HepG2 (cell line): ENCODE results near the gene KIF1C. TPM values are rescaled to one million over a fixed set of nuclear protein-coding genes. Genes with fewer than 3 reads are reported as not detected.

ENCODE experiments used
- AHDC1 ChIP-seq: sonication (generic); formaldehyde crosslinking; IDR thresholded peaks from 2 replicates; pipeline ENCODE4 v1.5.1; 2020; ENCODE audit warnings: mild to moderate bottlenecking, missing genetic modification reagents, borderline replicate concordance
- ATAD3A ChIP-seq: sonication (generic); formaldehyde crosslinking; IDR thresholded peaks from 2 replicates; pipeline ENCODE4 v1.4.0; 2020; ENCODE audit warnings: missing genetic modification reagents
- FIP1L1 ChIP-seq: fragments of 200-400 bp; formaldehyde crosslinking; IDR thresholded peaks from 2 replicates; pipeline ENCODE4 v1.6.1; 2018; ENCODE audit warnings: low read depth, mild to moderate bottlenecking, low read length, moderate library complexity, borderline replicate concordance; ENCODE audit not compliant: insufficient read depth
- FOXP1 ChIP-seq, 2 experiments: fragments of 450-650 bp in 1 of 2; IDR thresholded peaks; 2 replicates each; pipeline ENCODE4 v1.6.1; 2017 to 2018; ENCODE audit warnings: antibody characterized with exemption in 1 of 2
- KAT7 ChIP-seq: IDR thresholded peaks from 2 replicates; pipeline ENCODE4 v1.6.1; 2018; ENCODE audit warnings: borderline replicate concordance, missing compliant biosample characterization
- KDM1A ChIP-seq: IDR thresholded peaks from 2 replicates; pipeline ENCODE4 v1.6.1; 2016; ENCODE audit warnings: missing compliant biosample characterization
- MED13 ChIP-seq: sonication (generic); formaldehyde crosslinking; IDR thresholded peaks from 2 replicates; pipeline ENCODE4 v1.5.0; 2020; ENCODE audit warnings: missing genetic modification reagents
- MZF1 ChIP-seq: sonication (generic); formaldehyde crosslinking; IDR thresholded peaks from 2 replicates; pipeline ENCODE4 v1.8.1; 2023; ENCODE audit warnings: mild to moderate bottlenecking, missing genetic modification reagents, borderline replicate concordance
- NFYC ChIP-seq: IDR thresholded peaks from 2 replicates; pipeline ENCODE4 v1.6.1; 2016; ENCODE audit warnings: missing genetic modification reagents, missing compliant biosample characterization
- SOX5 ChIP-seq: IDR thresholded peaks from 2 replicates; pipeline ENCODE4 v1.6.1; 2016; ENCODE audit warnings: borderline replicate concordance
- SRY ChIP-seq: sonication (generic); formaldehyde crosslinking; IDR thresholded peaks from 2 replicates; pipeline ENCODE4 v1.8.0; 2022; ENCODE audit warnings: mild to moderate bottlenecking, missing genetic modification reagents
- SSRP1 ChIP-seq: IDR thresholded peaks from 2 replicates; pipeline ENCODE4 v1.6.1; 2016; ENCODE audit warnings: control low read depth
- TGIF2 ChIP-seq: IDR thresholded peaks from 2 replicates; pipeline ENCODE4 v1.6.1; 2016; ENCODE audit warnings: control low read depth, missing compliant biosample characterization
- TSC22D2 ChIP-seq: sonication (generic); formaldehyde crosslinking; IDR thresholded peaks from 2 replicates; pipeline ENCODE4 v1.5.1; 2020; ENCODE audit warnings: missing genetic modification reagents, mild to moderate bottlenecking, borderline replicate concordance
- ZFP1 ChIP-seq: IDR thresholded peaks from 2 replicates; pipeline ENCODE4 v1.6.1; 2016
- ZNF12 ChIP-seq: sonication (generic); formaldehyde crosslinking; IDR thresholded peaks from 2 replicates; pipeline ENCODE4 v1.5.0; 2020; ENCODE audit warnings: missing genetic modification reagents
- ZNF296 ChIP-seq: sonication (generic); formaldehyde crosslinking; conservative IDR thresholded peaks from 2 replicates; pipeline ENCODE4 v1.5.0; 2020; ENCODE audit warnings: mild to moderate bottlenecking, missing genetic modification reagents
- ZNF350 ChIP-seq: sonication (generic); formaldehyde crosslinking; IDR thresholded peaks from 2 replicates; pipeline ENCODE4 v1.4.0; 2020; ENCODE audit warnings: mild to moderate bottlenecking, low read depth, missing genetic modification reagents, borderline replicate concordance
- ZNF556 ChIP-seq: sonication (generic); formaldehyde crosslinking; IDR thresholded peaks from 2 replicates; pipeline ENCODE4 v1.4.0; 2020; ENCODE audit warnings: mild to moderate bottlenecking, missing genetic modification reagents, borderline replicate concordance
- ZNF558 ChIP-seq: sonication (generic); formaldehyde crosslinking; IDR thresholded peaks from 2 replicates; pipeline ENCODE4 v1.9.0; 2022; ENCODE audit warnings: mild to moderate bottlenecking, missing genetic modification reagents, borderline replicate concordance
- ZNF562 ChIP-seq: sonication (generic); formaldehyde crosslinking; IDR thresholded peaks from 2 replicates; pipeline ENCODE4 v1.8.0; 2022; ENCODE audit warnings: missing genetic modification reagents, borderline replicate concordance
- ZNF713 ChIP-seq: sonication (generic); formaldehyde crosslinking; IDR thresholded peaks from 2 replicates; pipeline ENCODE4 v1.4.0; 2020; ENCODE audit warnings: mild to moderate bottlenecking, missing genetic modification reagents
- ZNF720 ChIP-seq: sonication (generic); formaldehyde crosslinking; IDR thresholded peaks from 2 replicates; pipeline ENCODE4 v1.4.0; 2020; ENCODE audit warnings: missing genetic modification reagents
- polyA plus RNA-seq, 8 experiments: library from polyadenylated mRNA; depleted of rRNA in 3 of 8; stranded (reverse) in 7 of 8; unstranded in 1 of 8; fragments of >200 nt; fragmentation: Illumina TruSeq in 4 of 8; extraction: Trizol in 4 of 8; gene quantifications; 2 replicates each; pipeline versions ENCODE4 v1.2.1 to v1.2.3, GENCODE V29; 2011 to 2016; ENCODE audit warnings: low read depth in 4 of 8, missing spikeins in 1 of 8, mixed read lengths in 1 of 8; ENCODE audit not compliant: insufficient read depth in 1 of 8
- total RNA-seq, 5 experiments: library from RNA; depleted of rRNA; stranded (reverse); fragments of >200 nt; fragmentation: Illumina TruSeq; extraction: Trizol; gene quantifications; 2 replicates each; pipeline ENCODE4 v1.2.3, GENCODE V29; 2016; ENCODE audit warnings: low read depth in 1 of 5
- TF ChIP-seq, protein P1 (sequence below), 2 experiments: sonication (generic) in 1 of 2; formaldehyde crosslinking in 1 of 2; IDR thresholded peaks; 2 replicates each; pipeline versions ENCODE4 v1.4.0 to v1.6.1; 2018 to 2020; ENCODE audit warnings: missing genetic modification reagents in 2 of 2, borderline replicate concordance in 1 of 2, low read depth in 1 of 2, mild to moderate bottlenecking in 1 of 2, missing biosample characterization in 1 of 2

Gene KIF1C
- total and polyA plus RNA-seq, 2 of the 13 experiments (the other 11 are each of a cell fraction or from before 2014, with no cell fraction given) = 70.0 to 104 TPM

- TF ChIP-seq ZNF720 = no peak
- peak; percentile 81; the same call in 1 of the 2 replicates for TF ChIP-seq KAT7 (CRISPR knock-in tag)
- TF ChIP-seq SRY (CRISPR knock-in tag) = no peak
- TF ChIP-seq ZFP1 (CRISPR knock-in tag) = 0 out of 2 replicates have a peak, but pooled peaks have one; percentile 21
- TF ChIP-seq ZNF713 (CRISPR knock-in tag) = no peak
- TF ChIP-seq TGIF2 (CRISPR knock-in tag) = 0 out of 2 replicates have a peak, but pooled peaks have one; percentile 57
- TF ChIP-seq ZNF350 (CRISPR knock-in tag) = no peak
- no peak for TF ChIP-seq SOX5 (CRISPR knock-in tag)
- no peak; the same call in 1 of the 2 replicates for TF ChIP-seq TSC22D2
- TF ChIP-seq, protein P1, sequence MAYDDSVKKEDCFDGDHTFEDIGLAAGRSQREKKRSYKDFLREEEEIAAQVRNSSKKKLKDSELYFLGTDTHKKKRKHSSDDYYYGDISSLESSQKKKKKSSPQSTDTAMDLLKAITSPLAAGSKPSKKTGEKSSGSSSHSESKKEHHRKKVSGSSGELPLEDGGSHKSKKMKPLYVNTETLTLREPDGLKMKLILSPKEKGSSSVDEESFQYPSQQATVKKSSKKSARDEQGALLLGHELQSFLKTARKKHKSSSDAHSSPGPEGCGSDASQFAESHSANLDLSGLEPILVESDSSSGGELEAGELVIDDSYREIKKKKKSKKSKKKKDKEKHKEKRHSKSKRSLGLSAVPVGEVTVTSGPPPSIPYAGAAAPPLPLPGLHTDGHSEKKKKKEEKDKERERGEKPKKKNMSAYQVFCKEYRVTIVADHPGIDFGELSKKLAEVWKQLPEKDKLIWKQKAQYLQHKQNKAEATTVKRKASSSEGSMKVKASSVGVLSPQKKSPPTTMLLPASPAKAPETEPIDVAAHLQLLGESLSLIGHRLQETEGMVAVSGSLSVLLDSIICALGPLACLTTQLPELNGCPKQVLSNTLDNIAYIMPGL (CRISPR knock-in tag; IDR thresholded peaks at IDR 0.05; ENCODE audit: borderline replicate concordance in 1 of 2, low read depth in 1 of 2) = peak; percentile 99
- peak; percentile 62; the same call in 1 of the 2 replicates for TF ChIP-seq KDM1A (CRISPR knock-in tag)
- TF ChIP-seq ATAD3A (CRISPR knock-in tag) = no peak
- no peak for TF ChIP-seq ZNF12 (CRISPR knock-in tag)
- no peak for TF ChIP-seq FOXP1 (IDR thresholded peaks at IDR 0.05)
- TF ChIP-seq FOXP1 (CRISPR knock-in tag; IDR thresholded peaks at IDR 0.05) = no peak
- TF ChIP-seq NFYC (CRISPR knock-in tag) = no peak
- TF ChIP-seq AHDC1 (CRISPR knock-in tag) = no peak; the same call in 1 of the 2 replicates
- TF ChIP-seq MED13 (CRISPR knock-in tag) = peak; percentile 68
- TF ChIP-seq MZF1 (CRISPR knock-in tag) = no peak
- no peak for TF ChIP-seq ZNF562 (CRISPR knock-in tag)
- no peak for TF ChIP-seq ZNF556 (CRISPR knock-in tag)
- TF ChIP-seq ZNF296 = no peak
- no peak; the same call in 1 of the 2 replicates for TF ChIP-seq ZNF558 (CRISPR knock-in tag)
- no peak for TF ChIP-seq FIP1L1
- 0 out of 2 replicates have a peak, but pooled peaks have one; percentile 50 for TF ChIP-seq SSRP1
These were observed 10.6 kb upstream of the KIF1C start, which contains the start of gene CAMTA2 (continued) for GRCh38 chr17:4986951-4987766.
